ENCODE measurements around the gene SDF2.
"Not testable (repeated sequence)": the region's sequence is repeated elsewhere in the genome, so short reads cannot be mapped to it uniquely, and the experiment has no call there.

SDF2 gene

DNA sequence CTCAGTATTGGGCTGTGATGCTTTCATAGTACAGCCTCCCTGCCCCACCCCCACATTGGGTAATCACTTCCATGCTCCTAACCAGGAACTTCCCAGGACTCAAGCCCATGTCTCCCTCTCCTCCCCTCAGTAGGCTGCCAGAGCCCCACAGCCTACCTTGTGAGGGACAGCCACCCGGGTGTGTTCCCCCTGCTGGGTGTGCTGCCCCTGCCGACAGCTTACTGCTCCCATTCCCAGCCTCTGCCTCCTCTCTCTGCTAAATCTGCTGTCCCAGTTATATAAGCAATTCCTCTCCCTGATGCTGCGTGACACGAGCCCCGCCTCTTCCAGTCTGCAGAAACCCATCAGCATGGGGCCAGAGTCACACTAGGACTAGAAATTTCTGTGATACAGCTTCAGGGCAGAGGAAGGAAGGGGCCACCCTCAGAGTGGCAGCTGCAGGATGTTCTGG, 47.8 kb downstream of the SDF2 start, which contains the start of gene RSKR:
TSS of gene RSKR (minus strand) at position 255 of the 451 bp plus-strand sequence. CDS start at position 231, 24 bp downstream.
- ChIA-PET CTCF (interaction anchor here (0.9 to 7.2 kb wide), 12 partner anchors 10 to 121 kb away, joined by 3 to 42 read pairs (median 4); no protein-coding TSS in a partner anchor), POLR2A (interaction anchor here (1.1 kb wide), 1 partner anchor 16 kb away, joined by 5 read pairs; no protein-coding TSS in a partner anchor)
- TF ChIP-seq, protein P1, sequence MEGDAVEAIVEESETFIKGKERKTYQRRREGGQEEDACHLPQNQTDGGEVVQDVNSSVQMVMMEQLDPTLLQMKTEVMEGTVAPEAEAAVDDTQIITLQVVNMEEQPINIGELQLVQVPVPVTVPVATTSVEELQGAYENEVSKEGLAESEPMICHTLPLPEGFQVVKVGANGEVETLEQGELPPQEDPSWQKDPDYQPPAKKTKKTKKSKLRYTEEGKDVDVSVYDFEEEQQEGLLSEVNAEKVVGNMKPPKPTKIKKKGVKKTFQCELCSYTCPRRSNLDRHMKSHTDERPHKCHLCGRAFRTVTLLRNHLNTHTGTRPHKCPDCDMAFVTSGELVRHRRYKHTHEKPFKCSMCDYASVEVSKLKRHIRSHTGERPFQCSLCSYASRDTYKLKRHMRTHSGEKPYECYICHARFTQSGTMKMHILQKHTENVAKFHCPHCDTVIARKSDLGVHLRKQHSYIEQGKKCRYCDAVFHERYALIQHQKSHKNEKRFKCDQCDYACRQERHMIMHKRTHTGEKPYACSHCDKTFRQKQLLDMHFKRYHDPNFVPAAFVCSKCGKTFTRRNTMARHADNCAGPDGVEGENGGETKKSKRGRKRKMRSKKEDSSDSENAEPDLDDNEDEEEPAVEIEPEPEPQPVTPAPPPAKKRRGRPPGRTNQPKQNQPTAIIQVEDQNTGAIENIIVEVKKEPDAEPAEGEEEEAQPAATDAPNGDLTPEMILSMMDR (IDR thresholded peaks at IDR 0.05; ENCODE audit: control extremely low read depth, extremely low read depth, low read depth, missing control alignments), result no peak
- DNase-seq (ENCODE audit: extremely low spot score), result no peak

DNA sequence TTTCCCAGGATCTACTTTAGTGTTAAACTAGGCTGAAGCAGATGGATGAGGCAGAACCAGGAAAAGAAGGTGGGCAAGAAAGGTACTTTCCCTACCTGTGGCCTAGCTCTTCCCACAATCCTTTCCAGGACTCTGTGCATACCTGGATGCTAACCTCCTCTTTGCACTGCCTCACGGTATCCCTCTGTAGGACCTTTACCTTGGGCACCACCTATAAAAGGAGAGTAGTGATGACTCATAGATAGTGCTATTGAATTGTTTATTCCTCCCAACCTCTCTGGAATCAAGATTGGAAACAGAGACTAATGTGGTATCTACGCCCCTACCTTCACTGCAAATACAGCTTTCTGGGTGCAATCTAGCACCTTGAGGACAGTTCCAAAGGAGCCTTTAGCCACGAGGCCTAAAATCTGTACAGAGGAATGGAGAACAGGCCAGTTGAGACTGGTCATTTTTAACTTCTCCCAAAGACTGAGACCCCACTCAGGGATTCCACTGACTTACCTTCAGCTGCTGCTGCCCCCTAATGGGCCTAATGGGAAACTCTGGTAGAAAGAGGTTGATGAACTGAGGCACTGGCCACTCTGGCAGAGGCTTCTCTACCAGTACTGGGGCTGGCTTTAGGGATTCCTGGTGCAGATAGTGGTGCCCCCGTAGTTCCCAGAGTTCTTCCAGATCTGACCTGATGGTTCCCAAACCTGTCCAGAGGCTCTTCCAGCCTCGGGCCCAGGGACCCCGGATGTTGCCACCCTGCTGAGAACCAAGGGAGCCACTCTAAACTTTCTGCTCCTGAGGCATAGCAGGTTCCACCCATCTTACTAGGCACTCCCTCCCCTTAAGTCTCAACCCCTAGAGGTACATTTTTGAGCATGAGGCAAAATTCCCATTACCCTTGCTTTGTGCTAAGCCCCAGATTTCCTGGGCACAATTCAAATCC, 48.5 kb downstream of the SDF2 start:
- TF ChIP-seq, protein P1 (IDR thresholded peaks at IDR 0.05; ENCODE audit: control extremely low read depth, extremely low read depth, low read depth, missing control alignments), result peak; percentile 70
- peak; percentile 39 for DNase-seq (ENCODE audit: extremely low spot score)
- ChIA-PET CTCF (interaction anchor here (0.8 to 7.2 kb wide), 26 partner anchors 11 to 278 kb away, joined by 3 to 42 read pairs (median 4); partner anchors contain the start of genes IFT20 and TNFAIP1), POLR2A (interaction anchor here (1.1 kb wide), 1 partner anchor 17 kb away, joined by 5 read pairs; no protein-coding TSS in a partner anchor)

- POLR2A ChIA-PET, result no interaction called here
- no peak for DNase-seq (ENCODE audit: extremely low spot score)
- CTCF ChIA-PET, result interaction anchor here (0.8 to 7.2 kb wide), 26 partner anchors 12 to 277 kb away, joined by 3 to 42 read pairs (median 4); partner anchors contain the start of genes IFT20 and TNFAIP1
- TF ChIP-seq, protein P1 (IDR thresholded peaks at IDR 0.05; ENCODE audit: control extremely low read depth, extremely low read depth, low read depth, missing control alignments), result no peak
Measured at GRCh38 chr17:28612531-28612930, 49.2 kb downstream of the SDF2 start.

DNA sequence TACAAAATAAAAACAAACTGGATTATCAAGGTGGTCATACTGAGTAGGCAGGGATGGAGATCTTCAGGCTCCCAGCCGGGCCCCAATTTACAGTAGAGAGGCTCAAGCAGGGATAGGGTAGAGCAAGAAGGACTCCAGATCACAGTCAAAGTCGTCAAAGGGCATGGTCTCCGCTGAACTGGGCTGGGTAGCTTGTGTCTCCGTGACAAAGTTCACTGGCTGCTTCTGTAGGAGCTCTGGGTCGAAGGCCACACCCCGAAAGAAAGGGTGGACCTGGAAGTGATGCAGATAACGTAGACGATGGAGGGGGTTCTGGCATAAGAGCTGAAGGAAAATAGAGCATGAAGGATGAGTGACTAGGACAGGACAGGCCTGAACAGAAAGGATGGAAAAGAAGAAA, 51.3 kb downstream of the SDF2 start:
- POLR2A ChIA-PET, result interaction anchor here (0.8 kb wide), 1 partner anchor 11 kb away, joined by 3 read pairs; no protein-coding TSS in a partner anchor
- no peak for DNase-seq (ENCODE audit: extremely low spot score)
- TF ChIP-seq, protein P1 (IDR thresholded peaks at IDR 0.05; ENCODE audit: control extremely low read depth, extremely low read depth, low read depth, missing control alignments), result no peak
- CTCF ChIA-PET, result interaction anchor here (0.8 to 7.2 kb wide), 13 partner anchors 9 to 153 kb away, joined by 3 to 42 read pairs (median 4); partner anchors contain the start of gene PIGS

GRCh38 chr17:28604031-28604430, 57.7 kb downstream of the SDF2 start:
- CTCF ChIA-PET; POLR2A ChIA-PET; DNase-seq (ENCODE audit: extremely low spot score): not testable (repeated sequence)

- ChIA-PET POLR2A (interaction anchor here (0.8 to 1.2 kb wide), 8 partner anchors 11 to 239 kb away, joined by 3 to 8 read pairs (median 4); partner anchors contain the start of genes ALDOC, BLTP2, PIGS and RPL23A), CTCF (interaction anchor here (0.8 to 3.3 kb wide), 6 partner anchors 12 to 115 kb away, joined by 3 to 23 read pairs (median 6); no protein-coding TSS in a partner anchor)
Measured at GRCh38 chr17:28599311-28600184, 62.2 kb downstream of the SDF2 start.

More at GRCh38 chr17:28599311-28600184, 62.2 kb downstream of the SDF2 start:
- TF ChIP-seq, protein P1 (IDR thresholded peaks at IDR 0.05; ENCODE audit: control extremely low read depth, extremely low read depth, low read depth, missing control alignments), result no peak
- peak; percentile 73 for DNase-seq (ENCODE audit: extremely low spot score)

Measured in GM10248 (cell line).